DOHH2 (cell line): ENCODE data around the gene BTBD18.

Source experiments
- H3F3A ChIP-seq: fragments of 200-600 bp; sonication (generic), shearing (Covaris generic); 2 replicates; pipeline ENCODE4 v1.6.0; 2016; ENCODE audit warnings: antibody characterized with exemption, mild to moderate bottlenecking; ENCODE audit not compliant: control insufficient read depth, insufficient read depth
- H3K27ac ChIP-seq: fragments of 200-600 bp; sonication (generic); 2 replicates; pipeline ENCODE4 v1.5.1; 2014; ENCODE audit warnings: low read depth, mild to moderate bottlenecking, low read length, moderate library complexity
- H3K27me3 ChIP-seq: fragments of 200-600 bp; sonication (generic); 2 replicates; pipeline ENCODE4 v1.6.1; 2014; ENCODE audit warnings: mild to moderate bottlenecking, low read length, mixed read lengths; ENCODE audit not compliant: control insufficient read depth
- H3K36me3 ChIP-seq: fragments of 200-600 bp; sonication (generic); 2 replicates; pipeline ENCODE4 v1.6.1; 2014; ENCODE audit warnings: mild to moderate bottlenecking, low read length, moderate library complexity, mixed read lengths; ENCODE audit not compliant: control insufficient read depth
- H3K4me1 ChIP-seq: fragments of 200-600 bp; sonication (generic); 2 replicates; pipeline ENCODE4 v1.6.1; 2014; ENCODE audit warnings: mild to moderate bottlenecking, low read length, mixed read lengths; ENCODE audit not compliant: control insufficient read depth
- H3K4me2 ChIP-seq: fragments of 200-600 bp; sonication (generic); 2 replicates; pipeline ENCODE4 v1.6.0; 2014; ENCODE audit warnings: mild to moderate bottlenecking, low read length, moderate library complexity
- H3K4me3 ChIP-seq: fragments of 200-600 bp; sonication (generic); 2 replicates; pipeline ENCODE4 v1.5.1; 2014; ENCODE audit warnings: mild to moderate bottlenecking, low read length, mixed read lengths
- H3K79me2 ChIP-seq: fragments of 200-600 bp; sonication (generic); 2 replicates; pipeline ENCODE4 v1.6.1; 2014; ENCODE audit warnings: mild to moderate bottlenecking, low read length, mixed read lengths; ENCODE audit not compliant: control insufficient read depth
- H3K9me2 ChIP-seq: fragments of 200-600 bp; sonication (generic); replicated peaks from 2 replicates; pipeline ENCODE4 v1.6.1; 2014; ENCODE audit warnings: mild to moderate bottlenecking, low read length, mixed read lengths; ENCODE audit not compliant: control insufficient read depth
- H3K9me3 ChIP-seq: fragments of 200-600 bp; sonication (generic); 2 replicates; pipeline ENCODE4 v1.6.1; 2014; ENCODE audit warnings: antibody characterized with exemption, low read length, mixed read lengths; ENCODE audit not compliant: control insufficient read depth, insufficient read depth
- H4K20me1 ChIP-seq: fragments of 200-600 bp; sonication (generic); 2 replicates; pipeline ENCODE4 v1.6.0; 2014; ENCODE audit warnings: low read depth, mild to moderate bottlenecking, antibody characterized with exemption, low read length, moderate library complexity; ENCODE audit not compliant: control insufficient read depth, insufficient read depth
- EZH2phosphoT487 ChIP-seq: fragments of 200-600 bp; sonication (generic); IDR thresholded peaks from 2 replicates; pipeline ENCODE4 v1.6.1; 2017; ENCODE audit warnings: borderline replicate concordance, mild to moderate bottlenecking, antibody characterized with exemption, low read length, moderate library complexity, mixed read lengths
- TF ChIP-seq, protein P1 (sequence below): fragments of 200-600 bp; sonication (generic); IDR thresholded peaks from one replicate; pipeline ENCODE4 v1.5.1; 2014; ENCODE audit warnings: antibody characterized with exemption, mild to moderate bottlenecking, low read depth, low read length; ENCODE audit not compliant: poor library complexity, severe bottlenecking

Gene BTBD18

DNA sequence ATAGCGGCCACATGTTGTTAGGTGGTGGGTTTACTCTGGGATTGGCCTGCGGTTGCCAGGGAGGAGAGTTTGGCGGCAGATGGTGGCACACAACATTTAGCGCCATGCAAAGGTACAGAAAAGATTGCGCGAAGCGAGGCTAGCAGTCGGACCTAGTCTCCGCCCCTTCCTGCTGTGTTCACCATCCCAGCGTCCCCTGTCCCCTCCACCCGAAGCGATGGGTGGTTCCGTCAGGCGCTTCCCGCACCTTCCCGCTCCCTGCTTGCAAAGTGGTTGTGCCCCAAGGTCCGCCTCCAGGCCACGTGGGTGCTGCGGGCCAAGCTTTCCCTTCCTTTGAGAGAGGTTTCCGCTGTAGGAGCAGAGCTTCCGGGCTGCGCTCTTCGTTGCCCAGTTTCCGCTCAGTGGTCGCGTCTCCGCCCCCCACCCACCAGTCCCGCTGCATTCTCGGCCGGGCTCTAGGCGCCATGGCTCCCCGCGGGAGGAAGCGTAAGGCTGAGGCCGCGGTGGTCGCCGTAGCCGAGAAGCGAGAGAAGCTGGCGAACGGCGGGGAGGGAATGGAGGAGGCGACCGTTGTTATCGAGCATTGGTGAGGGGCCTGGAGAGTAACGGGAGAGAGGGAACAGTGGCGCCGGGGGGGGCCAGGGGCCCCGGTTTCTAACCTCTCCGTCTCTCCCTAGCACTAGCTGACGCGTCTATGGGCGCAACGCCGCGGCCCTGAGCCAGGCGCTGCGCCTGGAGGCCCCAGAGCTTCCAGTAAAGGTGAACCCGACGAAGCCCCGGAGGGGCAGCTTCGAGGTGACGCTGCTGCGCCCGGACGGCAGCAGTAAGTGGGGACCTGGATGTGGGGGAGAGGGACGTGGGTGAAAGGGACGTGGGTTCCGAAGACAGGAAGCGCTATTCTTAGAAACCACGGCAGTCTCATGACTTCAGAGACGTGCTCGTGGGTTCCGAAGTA is 10.2 kb downstream of the BTBD18 start, which contains the start of gene SELENOH:
Gene SELENOH, plus strand, starts transcription at position 360 of the 955 bp plus-strand sequence. Its CDS starts 105 bp downstream, at position 465.
- peak within 1 kb of the TSS; percentile 84 for H3K4me3 ChIP-seq
- no peaks in the 10 kb centered on the region for H3K9me2 ChIP-seq
- TF ChIP-seq, protein P1, sequence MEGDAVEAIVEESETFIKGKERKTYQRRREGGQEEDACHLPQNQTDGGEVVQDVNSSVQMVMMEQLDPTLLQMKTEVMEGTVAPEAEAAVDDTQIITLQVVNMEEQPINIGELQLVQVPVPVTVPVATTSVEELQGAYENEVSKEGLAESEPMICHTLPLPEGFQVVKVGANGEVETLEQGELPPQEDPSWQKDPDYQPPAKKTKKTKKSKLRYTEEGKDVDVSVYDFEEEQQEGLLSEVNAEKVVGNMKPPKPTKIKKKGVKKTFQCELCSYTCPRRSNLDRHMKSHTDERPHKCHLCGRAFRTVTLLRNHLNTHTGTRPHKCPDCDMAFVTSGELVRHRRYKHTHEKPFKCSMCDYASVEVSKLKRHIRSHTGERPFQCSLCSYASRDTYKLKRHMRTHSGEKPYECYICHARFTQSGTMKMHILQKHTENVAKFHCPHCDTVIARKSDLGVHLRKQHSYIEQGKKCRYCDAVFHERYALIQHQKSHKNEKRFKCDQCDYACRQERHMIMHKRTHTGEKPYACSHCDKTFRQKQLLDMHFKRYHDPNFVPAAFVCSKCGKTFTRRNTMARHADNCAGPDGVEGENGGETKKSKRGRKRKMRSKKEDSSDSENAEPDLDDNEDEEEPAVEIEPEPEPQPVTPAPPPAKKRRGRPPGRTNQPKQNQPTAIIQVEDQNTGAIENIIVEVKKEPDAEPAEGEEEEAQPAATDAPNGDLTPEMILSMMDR: no peak
- TF ChIP-seq EZH2phosphoT487: no peak
- H3K36me3 ChIP-seq: peaks cover 82% of the 10 kb centered on the region
- H3K27ac ChIP-seq: peak within 1 kb of the TSS; percentile 65
- no peaks in the 10 kb centered on the region for H3K27me3 ChIP-seq
- peak within 1 kb of the TSS; percentile 100 for H3K4me2 ChIP-seq
- H3F3A ChIP-seq: 0 out of 2 replicates have a peak, but pooled peaks cover 13% of the 10 kb centered on the region
- peaks cover 15% of the 10 kb centered on the region for H3K4me1 ChIP-seq
- H3K9me3 ChIP-seq: no peaks in the 10 kb centered on the region
- H3K79me2 ChIP-seq: peaks cover 32% of the 10 kb centered on the region
- no peaks in the 10 kb centered on the region for H4K20me1 ChIP-seq

DNA sequence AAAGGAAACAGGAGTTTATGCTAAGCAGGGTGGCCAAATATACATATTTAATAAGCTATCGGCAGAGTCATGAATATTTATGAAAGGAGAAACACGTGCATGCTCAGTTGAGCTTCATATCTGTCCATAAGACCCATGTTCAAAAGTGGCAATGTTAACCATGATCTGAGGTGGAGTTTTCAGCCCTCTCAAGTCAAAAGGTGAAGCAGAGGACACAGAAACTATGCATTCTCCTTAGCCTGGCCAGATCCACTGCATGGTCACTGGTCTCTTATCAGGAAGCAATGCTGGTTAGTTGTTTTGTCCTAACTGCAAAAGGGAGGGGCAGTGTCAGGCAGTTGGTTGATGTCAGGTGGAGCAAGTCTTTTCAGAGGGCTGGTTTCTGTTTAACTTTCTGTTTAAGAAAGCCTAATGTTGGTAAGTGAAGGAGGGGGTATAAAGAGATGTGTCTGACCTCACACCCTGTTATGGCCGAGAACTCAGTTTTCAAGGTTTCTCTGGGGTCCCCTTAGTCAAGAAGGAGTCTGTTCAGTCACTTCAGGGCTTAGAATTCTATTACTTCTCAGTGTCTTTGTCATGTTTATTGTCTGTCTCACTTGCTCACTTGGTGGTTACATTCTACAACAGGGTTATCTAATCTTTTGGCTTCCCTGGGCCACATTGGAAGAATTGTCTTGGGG is 15.9 kb downstream of the BTBD18 start:
- H3K9me2 ChIP-seq: no peaks in the 10 kb centered on the region
- no peaks in the 10 kb centered on the region for H3K27me3 ChIP-seq
- no peak overlapping the region for H3K27ac ChIP-seq
- H3F3A ChIP-seq: 0 out of 2 replicates have a peak, but pooled peaks cover 8% of the 10 kb centered on the region
- H3K4me3 ChIP-seq: no peak overlapping the region
- H3K4me2 ChIP-seq: no peak overlapping the region
- no peak for TF ChIP-seq EZH2phosphoT487
- H3K36me3 ChIP-seq: peaks cover 58% of the 10 kb centered on the region
- H3K79me2 ChIP-seq: peaks cover 54% of the 10 kb centered on the region
- H3K9me3 ChIP-seq: no peaks in the 10 kb centered on the region
- H3K4me1 ChIP-seq: peaks cover 5% of the 10 kb centered on the region
- no peaks in the 10 kb centered on the region for H4K20me1 ChIP-seq

DNA sequence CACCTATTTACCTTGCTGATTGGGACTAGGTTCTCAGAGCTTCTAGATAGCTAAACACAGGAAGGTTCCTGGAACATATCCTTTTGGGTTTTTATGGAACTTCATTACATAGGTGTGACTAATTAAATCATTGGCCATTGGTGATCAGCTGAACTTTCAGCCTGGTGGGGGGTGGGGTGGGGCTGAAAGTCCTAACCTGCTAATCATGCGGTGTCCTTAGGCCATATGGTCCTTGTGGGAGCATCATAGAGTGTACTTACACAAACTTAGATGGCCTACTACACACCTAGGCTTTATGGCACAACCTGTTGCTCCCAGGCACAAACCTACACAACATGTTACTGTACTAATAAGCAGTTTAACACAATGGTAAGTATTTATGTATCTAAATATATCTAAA is 19.0 kb downstream of the BTBD18 start:
- H3K9me2 ChIP-seq: no peaks in the 10 kb centered on the region

More for the DNA sequence above, 19.0 kb downstream of the BTBD18 start:
- Histone ChIP-seq H3F3A (no peaks in the 10 kb centered on the region), H3K4me1 (peaks cover 15% of the 10 kb centered on the region), H3K36me3 (peaks cover 29% of the 10 kb centered on the region), H3K27me3 (no peaks in the 10 kb centered on the region), H3K4me2 (no peak overlapping the region), H3K79me2 (peaks cover 82% of the 10 kb centered on the region), H3K4me3 (no peak overlapping the region), H4K20me1 (no peaks in the 10 kb centered on the region), H3K9me3 (no peaks in the 10 kb centered on the region), H3K27ac (no peak overlapping the region)
- no peak for TF ChIP-seq EZH2phosphoT487
- TF ChIP-seq, protein P1: no peak
